CD4-positive, alpha-beta T cell treated with Interleukin-2 at 100 ng/mL for 4 hours (primary cell): ENCODE data around the gene SERINC2.

Experiments
- DNase-seq: peaks from one replicate; pipeline ENCODE4 v3.0.0-alpha.2; 2020; ENCODE audit warnings: low spot score

The SERINC2 gene

GRCh38 chr1:31434101-31434871, 21.3 kb downstream of the SERINC2 start:
- no peak for DNase-seq

- no peak for DNase-seq
Observed at GRCh38 chr1:31434979-31435378, 22.0 kb downstream of the SERINC2 start.

GRCh38 chr1:31435471-31436409, 22.7 kb downstream of the SERINC2 start:
- no peak for DNase-seq

GRCh38 chr1:31436596-31437432, 23.8 kb downstream of the SERINC2 start:
- DNase-seq = no peak

- DNase-seq = no peak
Observed at GRCh38 chr1:31437433-31438037, 24.5 kb downstream of the SERINC2 start.

GRCh38 chr1:31439276-31439675, 26.3 kb downstream of the SERINC2 start:
- no peak for DNase-seq

DNA sequence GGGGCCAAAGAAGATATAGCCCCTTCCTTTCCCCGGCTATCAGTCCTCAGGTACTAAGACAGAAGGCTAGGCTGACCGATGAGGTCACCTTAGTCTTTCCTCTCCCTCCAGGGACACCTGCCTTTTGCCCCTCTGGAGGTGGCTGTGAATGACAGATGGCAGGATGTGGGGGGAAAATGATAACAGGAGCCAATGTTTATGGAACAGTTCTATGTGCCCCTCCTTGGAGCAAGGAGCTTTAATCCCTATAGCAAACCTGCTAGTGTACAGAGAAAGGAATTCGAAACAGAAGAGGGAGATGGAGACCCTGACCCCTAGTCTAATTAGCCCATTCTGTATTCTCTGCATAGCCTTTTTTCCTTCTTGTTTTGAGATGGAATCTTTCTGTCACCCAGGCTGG, 28.1 kb downstream of the SERINC2 start:
- no peak for DNase-seq

- no peak for DNase-seq
Observed at GRCh38 chr1:31441558-31441957, 28.5 kb downstream of the SERINC2 start.

DNA sequence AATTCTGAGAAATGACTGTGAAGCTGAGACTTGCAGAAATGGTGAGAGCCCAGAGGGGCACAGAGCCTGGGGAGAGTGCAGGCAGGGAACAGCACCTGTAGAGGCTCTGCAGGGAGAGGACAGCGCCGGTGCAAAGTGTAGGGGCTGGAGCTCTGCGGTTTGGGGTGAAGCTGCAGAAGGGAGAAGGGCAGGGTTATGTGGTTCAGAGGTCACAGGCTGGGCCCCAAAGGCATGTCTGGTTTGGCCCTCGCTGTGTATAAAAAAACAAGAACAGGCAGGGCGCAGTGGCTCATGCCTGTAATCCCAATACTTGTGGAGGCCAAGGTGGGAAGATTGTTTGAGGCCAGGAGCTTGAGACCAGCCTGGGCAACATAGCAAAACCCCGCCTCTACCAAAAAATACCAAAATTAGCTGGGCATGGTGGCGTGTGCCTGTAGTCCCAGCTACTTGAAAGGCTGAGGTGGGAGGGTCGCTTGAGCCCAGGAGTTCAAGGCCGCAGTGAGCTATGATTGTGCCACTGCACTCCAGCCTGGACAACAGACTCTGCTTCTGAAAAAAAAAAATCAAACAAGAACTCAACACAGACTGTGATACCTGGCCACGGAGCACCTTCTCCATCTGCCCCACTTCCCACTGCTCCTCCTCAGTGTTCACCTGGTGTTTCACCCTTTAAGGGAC, 29.1 kb downstream of the SERINC2 start:
- no peak for DNase-seq

GRCh38 chr1:31442648-31442994, 29.6 kb downstream of the SERINC2 start:
- DNase-seq = no peak

DNA sequence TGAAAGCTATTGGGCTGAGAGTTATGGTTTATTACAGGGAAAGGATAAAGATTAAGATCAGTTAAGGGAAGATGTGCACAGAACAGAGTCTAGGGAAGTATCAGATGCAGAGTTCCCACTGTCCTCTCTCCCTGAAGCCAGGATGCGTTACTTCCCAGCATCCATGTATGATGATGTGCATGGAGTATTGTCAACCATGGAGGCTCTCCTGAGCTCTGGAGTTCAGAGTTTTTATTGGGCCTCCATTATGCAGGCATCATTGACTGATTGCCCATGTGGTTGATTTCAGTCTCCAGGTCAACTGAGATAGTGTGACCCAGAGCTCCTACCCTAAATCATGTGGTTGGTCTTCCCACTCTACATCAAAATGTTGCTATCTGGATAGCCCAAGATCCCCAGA, 30.7 kb downstream of the SERINC2 start:
- no peak for DNase-seq

- DNase-seq = no peak
Observed at GRCh38 chr1:31444725-31445448, 31.9 kb downstream of the SERINC2 start.

DNA sequence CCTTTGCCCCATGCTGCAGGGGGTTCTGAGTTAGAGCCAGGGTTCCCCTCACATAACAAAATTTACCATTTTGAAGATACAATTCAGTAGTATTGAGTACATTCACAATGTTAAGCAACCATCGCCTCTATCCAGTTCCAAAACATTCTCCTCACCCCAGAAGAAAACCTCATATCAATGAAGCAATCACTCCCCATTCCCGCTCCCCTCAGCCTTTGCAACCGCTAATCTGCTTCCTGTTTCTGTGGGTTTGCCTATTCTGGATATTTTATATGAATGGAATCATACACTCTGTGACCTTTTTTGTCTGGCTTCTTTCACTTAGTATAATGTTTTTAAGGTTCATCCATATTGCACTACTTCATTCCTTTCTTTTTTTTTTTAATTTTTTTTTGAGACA, 32.9 kb downstream of the SERINC2 start:
- no peak for DNase-seq

DNA sequence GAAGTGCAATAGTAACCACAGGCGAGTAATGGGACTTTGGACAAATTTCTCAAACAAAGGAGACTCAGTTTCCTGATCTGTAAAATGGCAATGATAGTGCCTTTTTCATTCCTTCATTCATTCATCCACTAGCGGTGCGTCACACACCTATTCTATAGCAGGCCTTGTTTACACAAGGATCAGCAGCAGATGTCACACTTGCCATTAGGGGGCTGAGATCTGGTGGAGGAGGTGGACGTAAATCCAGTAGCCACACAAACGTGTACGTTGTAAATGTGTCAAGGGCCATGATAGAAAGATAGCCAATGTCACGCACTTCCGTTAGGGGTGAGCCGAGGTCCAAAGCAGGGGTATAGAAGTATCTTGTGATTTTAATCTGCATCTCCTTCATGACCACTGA, 34.2 kb downstream of the SERINC2 start:
- DNase-seq = no peak

- no peak for DNase-seq
Observed at GRCh38 chr1:31453384-31454079, 40.5 kb downstream of the SERINC2 start.

DNA sequence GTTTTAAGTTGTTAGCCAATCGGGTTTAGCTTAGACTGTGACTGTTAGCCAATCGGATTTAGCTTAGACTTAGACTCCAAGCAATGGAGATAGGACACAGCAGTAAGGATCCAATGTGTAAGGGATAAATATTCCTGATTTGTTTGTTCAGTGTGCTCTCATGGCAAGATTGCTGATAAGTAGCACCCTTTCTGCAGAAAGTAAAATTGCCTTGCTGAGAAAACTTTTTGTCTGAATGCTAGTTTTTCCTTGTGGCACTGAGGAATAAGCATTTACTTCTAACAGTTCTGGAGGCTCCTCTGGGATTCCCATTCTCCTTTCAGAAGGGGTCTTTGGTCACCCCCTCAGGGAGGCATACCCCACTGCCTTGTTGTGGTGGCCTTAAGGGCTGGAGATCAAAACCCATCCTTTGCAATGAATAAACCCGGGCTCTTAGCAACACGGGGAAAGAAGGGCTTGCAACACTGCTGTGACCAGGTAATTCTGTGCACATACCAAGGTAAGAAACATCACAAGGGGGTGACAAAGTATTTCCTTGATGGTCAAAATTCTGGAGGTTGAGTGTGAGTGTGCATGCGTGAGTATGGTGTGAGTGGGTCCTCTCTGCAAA, 45.4 kb downstream of the SERINC2 start:
- DNase-seq = no peak

DNA sequence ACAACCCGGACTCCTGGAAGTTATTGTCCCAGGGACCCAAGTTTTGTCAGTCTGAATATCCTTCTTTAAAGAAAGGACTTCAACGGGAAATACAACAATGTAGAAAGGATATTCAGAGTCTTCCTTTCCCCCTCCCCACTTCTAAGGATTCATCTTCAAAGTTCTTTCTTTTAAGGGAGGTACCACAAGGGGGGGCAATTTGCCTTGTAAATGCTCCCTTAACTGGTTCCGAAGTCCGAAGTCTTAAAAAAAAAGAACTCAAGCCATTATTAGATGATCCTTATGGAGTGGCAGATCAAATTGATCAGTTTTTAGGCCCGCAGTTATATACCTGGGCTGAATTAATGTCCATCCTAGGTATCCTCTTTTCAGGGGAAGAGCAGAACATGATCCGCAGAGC, 47.0 kb downstream of the SERINC2 start:
- no peak for DNase-seq

GRCh38 chr1:31467005-31467674, 54.1 kb downstream of the SERINC2 start:
- DNase-seq = no peak

- DNase-seq = no peak
Observed at GRCh38 chr1:31470794-31471315, 57.8 kb downstream of the SERINC2 start.
